Endothelial cell of umbilical vein (primary cell): ENCODE results near the gene UBE2I.

ENCODE experiments used
- EZH2 ChIP-seq: IDR thresholded peaks from 2 replicates; pipeline ENCODE4 v1.6.1; 2012; ENCODE audit warnings: borderline replicate concordance, low read depth, mild to moderate bottlenecking, moderate library complexity, low read length, inconsistent platforms; ENCODE audit not compliant: severe bottlenecking
- MYC ChIP-seq: IDR thresholded peaks from one replicate; pipeline ENCODE4 v1.6.1; 2011; ENCODE audit warnings: mild to moderate bottlenecking, low read depth, low read length
- POLR2A ChIP-seq: IDR thresholded peaks from 2 replicates; pipeline ENCODE4 v1.6.1; 2012; ENCODE audit warnings: low read depth, mild to moderate bottlenecking, control low read depth, low read length
- POLR2AphosphoS5 ChIP-seq: IDR thresholded peaks from 2 replicates; pipeline ENCODE4 v1.6.1; 2012; ENCODE audit warnings: low read depth, mild to moderate bottlenecking, control low read depth, low read length, moderate library complexity; ENCODE audit not compliant: insufficient read depth
- TF ChIP-seq, protein P1 (sequence below), 2 donors: IDR thresholded peaks; 1 replicate in 1 of 2; 2 replicates in 1 of 2; pipeline ENCODE4 v1.5.1; 2011; ENCODE audit warnings: low read length in 2 of 2, mild to moderate bottlenecking in 2 of 2, moderate library complexity in 2 of 2, control low read depth in 1 of 2, inconsistent platforms in 1 of 2, low read depth in 1 of 2; ENCODE audit not compliant: insufficient read depth in 1 of 2; ENCODE audit errors: extremely low read depth in 1 of 2
- TF ChIP-seq, protein P2 (sequence below): IDR thresholded peaks from 2 replicates; pipeline ENCODE4 v1.6.1; 2011; ENCODE audit not compliant: insufficient read depth, insufficient read length

DNA sequence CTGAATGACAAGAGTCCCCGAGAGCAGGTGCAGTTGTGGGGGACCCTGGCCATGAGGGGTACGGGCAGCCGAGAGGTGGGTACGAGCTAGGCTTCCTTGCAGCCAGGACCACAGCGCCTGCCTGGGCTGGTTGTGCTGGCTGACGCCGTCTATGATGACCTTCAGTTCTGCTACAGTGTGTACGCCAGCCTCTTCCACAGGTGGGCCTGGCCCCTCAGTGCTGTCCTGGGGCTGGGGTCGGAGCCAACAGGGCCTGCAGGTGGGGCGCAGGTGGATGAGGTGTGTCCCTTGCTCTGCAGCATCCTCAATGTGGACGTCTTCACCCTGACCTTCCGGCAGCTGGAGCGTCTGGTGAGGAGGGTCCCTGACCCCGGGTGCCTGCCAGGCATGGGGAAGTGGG is 35.1 kb downstream of the UBE2I start:
- TF ChIP-seq, protein P1, sequence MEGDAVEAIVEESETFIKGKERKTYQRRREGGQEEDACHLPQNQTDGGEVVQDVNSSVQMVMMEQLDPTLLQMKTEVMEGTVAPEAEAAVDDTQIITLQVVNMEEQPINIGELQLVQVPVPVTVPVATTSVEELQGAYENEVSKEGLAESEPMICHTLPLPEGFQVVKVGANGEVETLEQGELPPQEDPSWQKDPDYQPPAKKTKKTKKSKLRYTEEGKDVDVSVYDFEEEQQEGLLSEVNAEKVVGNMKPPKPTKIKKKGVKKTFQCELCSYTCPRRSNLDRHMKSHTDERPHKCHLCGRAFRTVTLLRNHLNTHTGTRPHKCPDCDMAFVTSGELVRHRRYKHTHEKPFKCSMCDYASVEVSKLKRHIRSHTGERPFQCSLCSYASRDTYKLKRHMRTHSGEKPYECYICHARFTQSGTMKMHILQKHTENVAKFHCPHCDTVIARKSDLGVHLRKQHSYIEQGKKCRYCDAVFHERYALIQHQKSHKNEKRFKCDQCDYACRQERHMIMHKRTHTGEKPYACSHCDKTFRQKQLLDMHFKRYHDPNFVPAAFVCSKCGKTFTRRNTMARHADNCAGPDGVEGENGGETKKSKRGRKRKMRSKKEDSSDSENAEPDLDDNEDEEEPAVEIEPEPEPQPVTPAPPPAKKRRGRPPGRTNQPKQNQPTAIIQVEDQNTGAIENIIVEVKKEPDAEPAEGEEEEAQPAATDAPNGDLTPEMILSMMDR (IDR thresholded peaks at IDR 0.05; ENCODE audit: extremely low read depth in 1 of 2, insufficient read depth in 1 of 2, low read depth in 1 of 2, low read length in 2 of 2), result no peak
- TF ChIP-seq POLR2AphosphoS5 (no peak), POLR2A (no peak), EZH2 (no peak), MYC (no peak)
- TF ChIP-seq, protein P2, sequence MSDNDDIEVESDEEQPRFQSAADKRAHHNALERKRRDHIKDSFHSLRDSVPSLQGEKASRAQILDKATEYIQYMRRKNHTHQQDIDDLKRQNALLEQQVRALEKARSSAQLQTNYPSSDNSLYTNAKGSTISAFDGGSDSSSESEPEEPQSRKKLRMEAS, result no peak
